Measurements from ENCODE around the gene ROBO2.

The ROBO2 gene

DNA sequence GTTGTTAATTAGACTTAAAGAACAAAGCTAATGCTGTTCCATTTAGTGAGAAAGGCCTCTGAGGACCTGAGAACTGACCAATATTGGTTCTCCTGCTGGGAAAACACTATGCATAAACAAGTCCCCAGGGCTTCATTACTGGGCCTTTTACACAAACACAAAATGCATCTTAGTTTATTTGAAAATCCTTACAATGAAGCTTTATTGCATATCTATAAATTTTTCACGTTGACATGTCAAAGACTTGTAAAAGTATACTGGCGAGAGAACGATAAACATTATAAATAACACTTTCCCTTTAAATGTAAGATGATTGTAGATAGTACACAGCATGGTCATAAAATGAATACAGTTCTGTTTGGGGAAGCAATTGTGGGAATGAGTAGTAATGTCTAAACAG, 151.7 kb downstream of the ROBO2 start (continued):
- TF ChIP-seq ZNF24 (tag by site-specific recombination; IDR thresholded peaks at IDR 0.05) (peak; percentile 81), KLF7 (tag by site-specific recombination; IDR thresholded peaks at IDR 0.05; ENCODE audit: borderline replicate concordance) (peak; percentile 76; the same call in 1 of the 2 replicates), ZNF555 (tag by site-specific recombination; conservative IDR thresholded peaks at IDR 0.05) (no peak), FEZF1 (tag by site-specific recombination; IDR thresholded peaks at IDR 0.05) (peak; percentile 98), ZNF544 (tag by site-specific recombination; IDR thresholded peaks at IDR 0.05) (no peak), ZFP69B (tag by site-specific recombination; IDR thresholded peaks at IDR 0.05) (peak; percentile 51; the same call in 1 of the 2 replicates), SP2 (tag by site-specific recombination; IDR thresholded peaks at IDR 0.05) (no peak), ZNF791 (tag by site-specific recombination; IDR thresholded peaks at IDR 0.05) (no peak), EGR2 (tag by site-specific recombination; IDR thresholded peaks at IDR 0.05; ENCODE audit: low read depth) (no peak), ZBTB17 (tag by site-specific recombination; IDR thresholded peaks at IDR 0.05) (peak; percentile 68), WT1 (tag by site-specific recombination; IDR thresholded peaks at IDR 0.05) (peak; percentile 85), TCF7L2 (IDR thresholded peaks at IDR 0.05; ENCODE audit: borderline replicate concordance, low read depth, low read length) (peak; percentile 95), YY1 (tag by site-specific recombination; IDR thresholded peaks at IDR 0.05) (no peak), ZNF335 (tag by site-specific recombination; conservative IDR thresholded peaks at IDR 0.05) (no peak), ZNF843 (tag by site-specific recombination; IDR thresholded peaks at IDR 0.05) (peak; percentile 99), KLF10 (tag by site-specific recombination; IDR thresholded peaks at IDR 0.05) (peak; percentile 53), ZNF548 (tag by site-specific recombination; IDR thresholded peaks at IDR 0.05) (no peak), ZBTB7A (tag by site-specific recombination; IDR thresholded peaks at IDR 0.05; ENCODE audit: low read depth) (no peak), ZNF664 (tag by site-specific recombination; IDR thresholded peaks at IDR 0.05) (peak; percentile 65; the same call in 1 of the 2 replicates), ZNF121 (tag by site-specific recombination; IDR thresholded peaks at IDR 0.05) (no peak), ZNF48 (tag by site-specific recombination; IDR thresholded peaks at IDR 0.05) (no peak), ZNF549 (tag by site-specific recombination; IDR thresholded peaks at IDR 0.05) (no peak), ZNF175 (tag by site-specific recombination; IDR thresholded peaks at IDR 0.05) (no peak), ZNF433 (tag by site-specific recombination; IDR thresholded peaks at IDR 0.05; ENCODE audit: low read depth) (no peak), ZNF626 (tag by site-specific recombination; IDR thresholded peaks at IDR 0.05) (no peak), ZNF266 (tag by site-specific recombination; IDR thresholded peaks at IDR 0.05; ENCODE audit: low read depth) (no peak), HOXC10 (CRISPR knock-in tag; IDR thresholded peaks at IDR 0.05) (no peak), ZNF707 (tag by site-specific recombination; IDR thresholded peaks at IDR 0.05) (no peak), ZNF473 (tag by site-specific recombination; IDR thresholded peaks at IDR 0.05) (no peak), ZNF37A (tag by site-specific recombination; IDR thresholded peaks at IDR 0.05) (no peak), ZNF366 (tag by site-specific recombination; conservative IDR thresholded peaks at IDR 0.05) (peak; percentile 70), ZNF426 (tag by site-specific recombination; IDR thresholded peaks at IDR 0.05) (no peak)
- TF ChIP-seq, protein P1, sequence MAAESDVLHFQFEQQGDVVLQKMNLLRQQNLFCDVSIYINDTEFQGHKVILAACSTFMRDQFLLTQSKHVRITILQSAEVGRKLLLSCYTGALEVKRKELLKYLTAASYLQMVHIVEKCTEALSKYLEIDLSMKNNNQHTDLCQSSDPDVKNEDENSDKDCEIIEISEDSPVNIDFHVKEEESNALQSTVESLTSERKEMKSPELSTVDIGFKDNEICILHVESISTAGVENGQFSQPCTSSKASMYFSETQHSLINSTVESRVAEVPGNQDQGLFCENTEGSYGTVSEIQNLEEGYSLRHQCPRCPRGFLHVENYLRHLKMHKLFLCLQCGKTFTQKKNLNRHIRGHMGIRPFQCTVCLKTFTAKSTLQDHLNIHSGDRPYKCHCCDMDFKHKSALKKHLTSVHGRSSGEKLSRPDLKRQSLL (tag by site-specific recombination; IDR thresholded peaks at IDR 0.05) = no peak
- TF ChIP-seq, protein P2, sequence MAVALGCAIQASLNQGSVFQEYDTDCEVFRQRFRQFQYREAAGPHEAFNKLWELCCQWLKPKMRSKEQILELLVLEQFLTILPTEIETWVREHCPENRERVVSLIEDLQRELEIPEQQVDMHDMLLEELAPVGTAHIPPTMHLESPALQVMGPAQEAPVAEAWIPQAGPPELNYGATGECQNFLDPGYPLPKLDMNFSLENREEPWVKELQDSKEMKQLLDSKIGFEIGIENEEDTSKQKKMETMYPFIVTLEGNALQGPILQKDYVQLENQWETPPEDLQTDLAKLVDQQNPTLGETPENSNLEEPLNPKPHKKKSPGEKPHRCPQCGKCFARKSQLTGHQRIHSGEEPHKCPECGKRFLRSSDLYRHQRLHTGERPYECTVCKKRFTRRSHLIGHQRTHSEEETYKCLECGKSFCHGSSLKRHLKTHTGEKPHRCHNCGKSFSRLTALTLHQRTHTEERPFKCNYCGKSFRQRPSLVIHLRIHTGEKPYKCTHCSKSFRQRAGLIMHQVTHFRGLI (tag by site-specific recombination; IDR thresholded peaks at IDR 0.05) = peak; percentile 56; the same call in 1 of the 2 replicates
- TF ChIP-seq, protein P3, sequence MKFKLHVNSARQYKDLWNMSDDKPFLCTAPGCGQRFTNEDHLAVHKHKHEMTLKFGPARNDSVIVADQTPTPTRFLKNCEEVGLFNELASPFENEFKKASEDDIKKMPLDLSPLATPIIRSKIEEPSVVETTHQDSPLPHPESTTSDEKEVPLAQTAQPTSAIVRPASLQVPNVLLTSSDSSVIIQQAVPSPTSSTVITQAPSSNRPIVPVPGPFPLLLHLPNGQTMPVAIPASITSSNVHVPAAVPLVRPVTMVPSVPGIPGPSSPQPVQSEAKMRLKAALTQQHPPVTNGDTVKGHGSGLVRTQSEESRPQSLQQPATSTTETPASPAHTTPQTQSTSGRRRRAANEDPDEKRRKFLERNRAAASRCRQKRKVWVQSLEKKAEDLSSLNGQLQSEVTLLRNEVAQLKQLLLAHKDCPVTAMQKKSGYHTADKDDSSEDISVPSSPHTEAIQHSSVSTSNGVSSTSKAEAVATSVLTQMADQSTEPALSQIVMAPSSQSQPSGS (tag by site-specific recombination; IDR thresholded peaks at IDR 0.05; ENCODE audit: low read depth) = peak; percentile 45
- TF ChIP-seq, protein P4, sequence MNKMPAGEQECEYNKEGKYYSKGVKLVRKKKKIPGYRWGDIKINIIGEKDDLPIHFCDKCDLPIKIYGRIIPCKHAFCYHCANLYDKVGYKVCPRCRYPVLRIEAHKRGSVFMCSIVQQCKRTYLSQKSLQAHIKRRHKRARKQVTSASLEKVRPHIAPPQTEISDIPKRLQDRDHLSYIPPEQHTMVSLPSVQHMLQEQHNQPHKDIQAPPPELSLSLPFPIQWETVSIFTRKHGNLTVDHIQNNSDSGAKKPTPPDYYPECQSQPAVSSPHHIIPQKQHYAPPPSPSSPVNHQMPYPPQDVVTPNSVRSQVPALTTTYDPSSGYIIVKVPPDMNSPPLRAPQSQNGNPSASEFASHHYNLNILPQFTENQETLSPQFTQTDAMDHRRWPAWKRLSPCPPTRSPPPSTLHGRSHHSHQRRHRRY (tag by site-specific recombination; IDR thresholded peaks at IDR 0.05) = peak; percentile 52; the same call in 1 of the 2 replicates
- TF ChIP-seq, protein P5, sequence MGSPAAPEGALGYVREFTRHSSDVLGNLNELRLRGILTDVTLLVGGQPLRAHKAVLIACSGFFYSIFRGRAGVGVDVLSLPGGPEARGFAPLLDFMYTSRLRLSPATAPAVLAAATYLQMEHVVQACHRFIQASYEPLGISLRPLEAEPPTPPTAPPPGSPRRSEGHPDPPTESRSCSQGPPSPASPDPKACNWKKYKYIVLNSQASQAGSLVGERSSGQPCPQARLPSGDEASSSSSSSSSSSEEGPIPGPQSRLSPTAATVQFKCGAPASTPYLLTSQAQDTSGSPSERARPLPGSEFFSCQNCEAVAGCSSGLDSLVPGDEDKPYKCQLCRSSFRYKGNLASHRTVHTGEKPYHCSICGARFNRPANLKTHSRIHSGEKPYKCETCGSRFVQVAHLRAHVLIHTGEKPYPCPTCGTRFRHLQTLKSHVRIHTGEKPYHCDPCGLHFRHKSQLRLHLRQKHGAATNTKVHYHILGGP (tag by site-specific recombination; IDR thresholded peaks at IDR 0.05) = peak; percentile 58; the same call in 1 of the 2 replicates

All from HEK293 (cell line).